Measurements from ENCODE around the gene ARMC9. TPM values are rescaled to one million over a fixed set of nuclear protein-coding genes. Genes with fewer than 3 reads are reported as not detected.
"Not testable (repeated sequence)": the region's sequence is repeated elsewhere in the genome, so short reads cannot be mapped to it uniquely, and the experiment has no call there.

Gene ARMC9
- total RNA-seq, 1 donor from 2014 or later, result 35.2 TPM

GRCh38 chr2:231250146-231250545, 51.7 kb downstream of the ARMC9 start:
- TF ChIP-seq CTCF (conservative IDR thresholded peaks at IDR 0.05), result no peak
- Mint-ChIP-seq H3K27me3 (no peaks in the 10 kb centered on the region), H3K9me3 (no peaks in the 10 kb centered on the region), H3K36me3 (peaks cover 30% of the 10 kb centered on the region), H3K4me1 (ENCODE audit: unreplicated experiment) (no peaks in the 10 kb centered on the region), H3K4me3 (no peak overlapping the region), H3K27ac (no peak overlapping the region)
- no peak for DNase-seq (ENCODE audit: extremely low spot score, unreplicated experiment)

- no peak for DNase-seq (ENCODE audit: extremely low spot score, unreplicated experiment)
- no peak overlapping the region for H3K4me3 Mint-ChIP-seq
- no peak overlapping the region for H3K27ac Mint-ChIP-seq
- no peaks in the 10 kb centered on the region for H3K9me3 Mint-ChIP-seq
- TF ChIP-seq CTCF (conservative IDR thresholded peaks at IDR 0.05), result no peak
- H3K4me1 Mint-ChIP-seq (ENCODE audit: unreplicated experiment), result no peaks in the 10 kb centered on the region
- H3K27me3 Mint-ChIP-seq, result no peaks in the 10 kb centered on the region
- H3K36me3 Mint-ChIP-seq, result peaks cover 30% of the 10 kb centered on the region
Measured at GRCh38 chr2:231250698-231251097, 52.3 kb downstream of the ARMC9 start.

DNA sequence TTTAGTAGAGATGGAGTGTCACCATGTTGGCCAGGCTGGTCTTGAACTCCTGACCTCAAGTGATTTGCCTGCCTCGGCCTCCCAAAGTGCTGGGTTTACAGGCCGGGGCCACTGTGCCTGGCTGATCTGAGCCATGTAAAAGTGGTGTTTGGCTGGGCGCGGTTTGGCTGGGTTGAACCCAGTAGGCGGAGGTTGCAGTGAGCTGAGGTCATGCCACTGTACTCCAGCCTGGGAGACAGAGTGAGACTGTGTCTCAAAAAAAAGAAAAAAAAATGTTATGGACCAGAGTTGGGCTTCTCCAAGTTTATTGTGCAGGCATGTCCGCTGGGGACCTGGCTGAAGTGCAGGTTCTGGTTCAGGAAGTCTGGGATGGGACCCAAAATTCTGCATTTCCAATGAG, 54.9 kb downstream of the ARMC9 start:
- not testable (repeated sequence) for DNase-seq (ENCODE audit: extremely low spot score, unreplicated experiment); H3K4me3 Mint-ChIP-seq; H3K27ac Mint-ChIP-seq; H3K27me3 Mint-ChIP-seq; H3K9me3 Mint-ChIP-seq; H3K4me1 Mint-ChIP-seq (ENCODE audit: unreplicated experiment)
- H3K36me3 Mint-ChIP-seq, result peaks cover 29% of the 10 kb centered on the region

- no peak overlapping the region for H3K27ac Mint-ChIP-seq
- no peaks in the 10 kb centered on the region for H3K9me3 Mint-ChIP-seq
- H3K4me3 Mint-ChIP-seq, result no peak overlapping the region
- H3K4me1 Mint-ChIP-seq (ENCODE audit: unreplicated experiment), result no peaks in the 10 kb centered on the region
- DNase-seq (ENCODE audit: extremely low spot score, unreplicated experiment), result no peak
- no peaks in the 10 kb centered on the region for H3K27me3 Mint-ChIP-seq
- no peak for TF ChIP-seq CTCF (conservative IDR thresholded peaks at IDR 0.05)
- peaks cover 20% of the 10 kb centered on the region for H3K36me3 Mint-ChIP-seq
Measured at GRCh38 chr2:231256494-231256893, 58.1 kb downstream of the ARMC9 start.

- no peak for TF ChIP-seq CTCF (conservative IDR thresholded peaks at IDR 0.05)
- Mint-ChIP-seq H3K27ac (no peak overlapping the region), H3K4me3 (no peak overlapping the region), H3K9me3 (no peaks in the 10 kb centered on the region), H3K36me3 (peaks cover 22% of the 10 kb centered on the region), H3K27me3 (no peaks in the 10 kb centered on the region), H3K4me1 (ENCODE audit: unreplicated experiment) (no peaks in the 10 kb centered on the region)
- DNase-seq (ENCODE audit: extremely low spot score, unreplicated experiment), result no peak
Measured at GRCh38 chr2:231257763-231258162, 59.3 kb downstream of the ARMC9 start.

DNA sequence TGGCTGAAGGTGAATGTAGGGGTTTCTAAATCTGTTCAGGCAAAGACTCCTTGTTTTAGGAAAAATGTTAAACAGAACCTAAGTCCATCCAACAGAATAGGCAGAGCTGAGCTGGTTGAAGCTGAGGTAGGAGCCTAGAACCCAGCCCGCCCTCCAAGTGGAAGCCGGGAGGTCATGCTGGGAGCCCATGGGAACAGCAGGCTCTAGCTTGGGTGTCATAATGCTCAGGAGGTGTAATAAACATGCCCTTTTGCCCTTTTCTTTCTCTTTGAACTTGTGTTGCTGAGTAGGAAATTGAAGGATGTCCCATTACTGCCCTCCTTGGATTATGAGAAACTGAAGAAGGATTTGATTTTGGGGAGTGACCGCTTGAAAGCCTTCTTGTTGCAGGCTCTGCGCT, 60.3 kb downstream of the ARMC9 start:
- Mint-ChIP-seq H3K4me1 (ENCODE audit: unreplicated experiment) (no peaks in the 10 kb centered on the region), H3K27me3 (no peaks in the 10 kb centered on the region), H3K4me3 (no peak overlapping the region), H3K9me3 (no peaks in the 10 kb centered on the region), H3K36me3 (peaks cover 23% of the 10 kb centered on the region), H3K27ac (no peak overlapping the region)
- TF ChIP-seq CTCF (conservative IDR thresholded peaks at IDR 0.05), result no peak
- DNase-seq (ENCODE audit: extremely low spot score, unreplicated experiment), result no peak
